ENCODE results near the gene UBE2J2. TPM values are rescaled to one million over a fixed set of nuclear protein-coding genes. Genes with fewer than 3 reads are reported as not detected.

Gene UBE2J2
- total and polyA plus RNA-seq, 2 of the 13 experiments (the other 11 are each of a cell fraction or from before 2014, with no cell fraction given): 25.4 to 29.4 TPM

DNA sequence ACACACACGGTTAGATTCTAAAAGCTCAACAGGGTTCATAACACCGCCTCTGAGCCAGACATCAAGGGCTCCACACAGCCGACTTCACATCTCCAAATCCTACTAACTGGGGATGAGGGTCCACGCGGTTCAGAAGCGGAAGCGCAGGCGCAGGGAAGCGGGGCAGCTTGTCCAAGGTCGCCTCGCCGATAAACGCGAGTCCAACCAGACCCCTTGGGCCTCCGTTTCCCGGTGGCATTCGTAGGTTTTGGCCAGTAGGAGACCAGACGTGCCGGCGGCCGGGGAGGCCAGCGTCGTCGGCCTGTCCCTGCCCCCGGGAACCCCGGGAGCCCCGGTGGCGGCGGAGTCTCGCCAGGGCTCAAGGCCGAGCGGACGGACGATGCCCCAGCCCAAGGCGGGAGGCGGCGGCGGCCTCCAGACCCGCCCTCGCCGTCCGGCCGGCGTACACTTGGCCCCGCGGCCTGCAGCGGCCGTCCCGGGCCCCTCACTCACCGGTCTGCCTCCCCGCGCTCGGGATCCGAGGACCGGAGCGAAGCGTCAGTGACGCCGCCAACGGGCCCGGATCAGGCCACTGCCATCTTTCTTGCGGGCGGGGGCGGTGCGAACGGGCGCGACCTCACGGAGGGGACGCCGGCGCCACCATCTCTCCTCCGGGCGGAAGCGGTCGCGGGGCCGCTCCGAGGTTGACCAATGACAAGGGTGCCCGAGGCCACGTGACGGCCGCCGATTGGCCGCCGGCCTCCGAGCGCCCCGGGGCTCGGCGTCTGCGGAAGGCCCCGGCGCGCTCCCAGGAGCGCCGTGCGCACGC, 42.0 kb downstream of the UBE2J2 start, which contains the start of gene SDF4 (continued):
- TF ChIP-seq, protein P1, sequence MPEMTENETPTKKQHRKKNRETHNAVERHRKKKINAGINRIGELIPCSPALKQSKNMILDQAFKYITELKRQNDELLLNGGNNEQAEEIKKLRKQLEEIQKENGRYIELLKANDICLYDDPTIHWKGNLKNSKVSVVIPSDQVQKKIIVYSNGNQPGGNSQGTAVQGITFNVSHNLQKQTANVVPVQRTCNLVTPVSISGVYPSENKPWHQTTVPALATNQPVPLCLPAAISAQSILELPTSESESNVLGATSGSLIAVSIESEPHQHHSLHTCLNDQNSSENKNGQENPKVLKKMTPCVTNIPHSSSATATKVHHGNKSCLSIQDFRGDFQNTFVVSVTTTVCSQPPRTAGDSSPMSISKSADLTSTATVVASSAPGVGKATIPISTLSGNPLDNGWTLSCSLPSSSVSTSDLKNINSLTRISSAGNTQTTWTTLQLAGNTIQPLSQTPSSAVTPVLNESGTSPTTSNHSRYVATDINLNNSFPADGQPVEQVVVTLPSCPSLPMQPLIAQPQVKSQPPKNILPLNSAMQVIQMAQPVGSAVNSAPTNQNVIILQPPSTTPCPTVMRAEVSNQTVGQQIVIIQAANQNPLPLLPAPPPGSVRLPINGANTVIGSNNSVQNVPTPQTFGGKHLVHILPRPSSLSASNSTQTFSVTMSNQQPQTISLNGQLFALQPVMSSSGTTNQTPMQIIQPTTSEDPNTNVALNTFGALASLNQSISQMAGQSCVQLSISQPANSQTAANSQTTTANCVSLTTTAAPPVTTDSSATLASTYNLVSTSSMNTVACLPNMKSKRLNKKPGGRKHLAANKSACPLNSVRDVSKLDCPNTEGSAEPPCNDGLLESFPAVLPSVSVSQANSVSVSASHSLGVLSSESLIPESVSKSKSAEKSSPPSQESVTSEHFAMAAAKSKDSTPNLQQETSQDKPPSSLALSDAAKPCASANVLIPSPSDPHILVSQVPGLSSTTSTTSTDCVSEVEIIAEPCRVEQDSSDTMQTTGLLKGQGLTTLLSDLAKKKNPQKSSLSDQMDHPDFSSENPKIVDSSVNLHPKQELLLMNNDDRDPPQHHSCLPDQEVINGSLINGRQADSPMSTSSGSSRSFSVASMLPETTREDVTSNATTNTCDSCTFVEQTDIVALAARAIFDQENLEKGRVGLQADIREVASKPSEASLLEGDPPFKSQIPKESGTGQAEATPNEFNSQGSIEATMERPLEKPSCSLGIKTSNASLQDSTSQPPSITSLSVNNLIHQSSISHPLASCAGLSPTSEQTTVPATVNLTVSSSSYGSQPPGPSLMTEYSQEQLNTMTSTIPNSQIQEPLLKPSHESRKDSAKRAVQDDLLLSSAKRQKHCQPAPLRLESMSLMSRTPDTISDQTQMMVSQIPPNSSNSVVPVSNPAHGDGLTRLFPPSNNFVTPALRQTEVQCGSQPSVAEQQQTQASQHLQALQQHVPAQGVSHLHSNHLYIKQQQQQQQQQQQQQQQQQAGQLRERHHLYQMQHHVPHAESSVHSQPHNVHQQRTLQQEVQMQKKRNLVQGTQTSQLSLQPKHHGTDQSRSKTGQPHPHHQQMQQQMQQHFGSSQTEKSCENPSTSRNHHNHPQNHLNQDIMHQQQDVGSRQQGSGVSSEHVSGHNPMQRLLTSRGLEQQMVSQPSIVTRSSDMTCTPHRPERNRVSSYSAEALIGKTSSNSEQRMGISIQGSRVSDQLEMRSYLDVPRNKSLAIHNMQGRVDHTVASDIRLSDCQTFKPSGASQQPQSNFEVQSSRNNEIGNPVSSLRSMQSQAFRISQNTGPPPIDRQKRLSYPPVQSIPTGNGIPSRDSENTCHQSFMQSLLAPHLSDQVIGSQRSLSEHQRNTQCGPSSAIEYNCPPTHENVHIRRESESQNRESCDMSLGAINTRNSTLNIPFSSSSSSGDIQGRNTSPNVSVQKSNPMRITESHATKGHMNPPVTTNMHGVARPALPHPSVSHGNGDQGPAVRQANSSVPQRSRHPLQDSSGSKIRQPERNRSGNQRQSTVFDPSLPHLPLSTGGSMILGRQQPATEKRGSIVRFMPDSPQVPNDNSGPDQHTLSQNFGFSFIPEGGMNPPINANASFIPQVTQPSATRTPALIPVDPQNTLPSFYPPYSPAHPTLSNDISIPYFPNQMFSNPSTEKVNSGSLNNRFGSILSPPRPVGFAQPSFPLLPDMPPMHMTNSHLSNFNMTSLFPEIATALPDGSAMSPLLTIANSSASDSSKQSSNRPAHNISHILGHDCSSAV (CRISPR knock-in tag; IDR thresholded peaks at IDR 0.05; ENCODE audit: borderline replicate concordance): no peak
- no peak for TF ChIP-seq ZFP1 (CRISPR knock-in tag; IDR thresholded peaks at IDR 0.05)
- no peak for TF ChIP-seq HMGA1 (CRISPR knock-in tag; conservative IDR thresholded peaks at IDR 0.05)
- no peak; the same call in 1 of the 2 replicates for TF ChIP-seq NAIF1 (CRISPR knock-in tag; IDR thresholded peaks at IDR 0.05; ENCODE audit: borderline replicate concordance)
- TF ChIP-seq KDM1A (CRISPR knock-in tag; IDR thresholded peaks at IDR 0.05): no peak
- peak; percentile 61; the same call in 1 of the 2 replicates for TF ChIP-seq KMT2A (CRISPR knock-in tag; IDR thresholded peaks at IDR 0.05)
- no peak for TF ChIP-seq TCF7L2 (IDR thresholded peaks at IDR 0.05; ENCODE audit: low read depth, low read length)
- TF ChIP-seq ZNF766 (CRISPR knock-in tag; IDR thresholded peaks at IDR 0.05; ENCODE audit: borderline replicate concordance): no peak
- TF ChIP-seq SMAD3 (CRISPR knock-in tag; IDR thresholded peaks at IDR 0.05): no peak
- no peak for TF ChIP-seq ZNF850 (CRISPR knock-in tag; conservative IDR thresholded peaks at IDR 0.05)
- TF ChIP-seq ZNF605 (CRISPR knock-in tag; IDR thresholded peaks at IDR 0.05): no peak; the same call in 1 of the 2 replicates
- no peak for TF ChIP-seq ZNF550 (CRISPR knock-in tag; IDR thresholded peaks at IDR 0.05; ENCODE audit: borderline replicate concordance)
- 0 out of 2 replicates have a peak, but pooled peaks have one; percentile 27 for TF ChIP-seq SP5 (CRISPR knock-in tag; IDR thresholded peaks at IDR 0.05; ENCODE audit: borderline replicate concordance, low read depth)
- no peak for TF ChIP-seq SETDB1 (CRISPR knock-in tag; IDR thresholded peaks at IDR 0.05; ENCODE audit: borderline replicate concordance)
- peak; percentile 44; the same call in 1 of the 2 replicates for TF ChIP-seq TARDBP (CRISPR knock-in tag; IDR thresholded peaks at IDR 0.05)
- TF ChIP-seq ZNF256 (CRISPR knock-in tag; conservative IDR thresholded peaks at IDR 0.05): no peak
- TF ChIP-seq SALL1 (CRISPR knock-in tag; IDR thresholded peaks at IDR 0.05): peak; percentile 74
- TF ChIP-seq ZNF460 (CRISPR knock-in tag; IDR thresholded peaks at IDR 0.05; ENCODE audit: borderline replicate concordance): no peak
- no peak for TF ChIP-seq CAMTA2 (CRISPR knock-in tag; IDR thresholded peaks at IDR 0.05; ENCODE audit: borderline replicate concordance)
- no peak for TF ChIP-seq MED13 (CRISPR knock-in tag; IDR thresholded peaks at IDR 0.05)
- TF ChIP-seq MTA3 (CRISPR knock-in tag; IDR thresholded peaks at IDR 0.05): no peak
- peak; percentile 88; the same call in 1 of the 2 replicates for TF ChIP-seq ZNF326 (CRISPR knock-in tag; IDR thresholded peaks at IDR 0.05; ENCODE audit: borderline replicate concordance)
- TF ChIP-seq GPN1 (CRISPR knock-in tag; IDR thresholded peaks at IDR 0.05; ENCODE audit: borderline replicate concordance): no peak
- peak; percentile 62; the same call in 1 of the 2 replicates for TF ChIP-seq GATA4 (IDR thresholded peaks at IDR 0.05; ENCODE audit: borderline replicate concordance, low read depth)

Measured in HepG2 (cell line).